Stimulated activated CD4-positive, alpha-beta T cell treated with anti-CD3 and anti-CD28 coated beads, Interleukin-15, amount 100 ng/mL, for 1 hour (primary cell): ENCODE data around the gene EPAS1.

Source experiments
- DNase-seq, 2 donors: peaks; one replicate each; pipeline ENCODE4 v3.0.0-alpha.2; 2020; ENCODE audit warnings: low read depth in 1 of 2, low spot score in 1 of 2

Gene EPAS1

GRCh38 chr2:46404181-46404759 is 107.1 kb downstream of the EPAS1 start:
- DNase-seq = no peak

GRCh38 chr2:46407852-46408455 is 110.7 kb downstream of the EPAS1 start:
- DNase-seq = no peak

DNA sequence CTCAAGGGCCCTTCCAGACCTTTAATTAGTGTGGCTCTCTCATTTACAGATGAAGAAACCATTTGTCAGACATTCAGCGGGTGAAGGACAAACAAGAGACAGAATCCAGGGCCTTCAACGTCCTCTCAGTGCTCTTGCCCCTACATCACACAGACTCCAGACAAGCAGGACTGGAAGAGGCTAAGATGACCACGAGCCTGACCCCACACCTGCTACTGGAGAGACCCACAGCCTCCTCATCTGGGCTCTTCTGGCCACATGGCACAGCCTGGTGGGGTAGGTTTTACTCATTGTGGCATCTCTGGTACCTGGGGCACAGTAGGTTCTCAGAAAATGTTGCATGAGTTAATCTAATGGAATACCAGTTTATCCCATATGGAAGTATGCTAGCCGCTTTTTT is 112.5 kb downstream of the EPAS1 start:
- DNase-seq = no peak

GRCh38 chr2:46410273-46411244 is 113.4 kb downstream of the EPAS1 start:
- no peak for DNase-seq

DNA sequence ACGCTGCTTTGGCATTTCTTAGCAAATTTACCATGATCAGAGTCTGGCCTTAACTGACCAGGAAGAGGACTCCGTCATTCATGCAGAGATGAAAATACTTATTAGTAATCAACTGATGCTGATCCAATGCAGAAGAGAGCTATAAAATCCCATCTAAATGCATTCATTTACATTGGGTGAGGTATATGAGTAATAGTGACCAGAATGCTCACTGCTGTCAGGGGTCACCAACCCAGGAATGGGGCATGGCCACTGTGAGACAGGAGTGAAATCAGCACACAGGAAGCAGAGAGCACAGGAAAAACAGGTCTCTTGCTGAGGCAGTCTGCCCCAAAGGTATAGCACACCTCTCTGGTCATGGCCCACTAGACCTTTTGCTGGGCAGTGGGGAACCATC is 114.0 kb downstream of the EPAS1 start:
- DNase-seq = no peak

GRCh38 chr2:46411985-46412384 is 114.8 kb downstream of the EPAS1 start:
- DNase-seq = no peak

DNA sequence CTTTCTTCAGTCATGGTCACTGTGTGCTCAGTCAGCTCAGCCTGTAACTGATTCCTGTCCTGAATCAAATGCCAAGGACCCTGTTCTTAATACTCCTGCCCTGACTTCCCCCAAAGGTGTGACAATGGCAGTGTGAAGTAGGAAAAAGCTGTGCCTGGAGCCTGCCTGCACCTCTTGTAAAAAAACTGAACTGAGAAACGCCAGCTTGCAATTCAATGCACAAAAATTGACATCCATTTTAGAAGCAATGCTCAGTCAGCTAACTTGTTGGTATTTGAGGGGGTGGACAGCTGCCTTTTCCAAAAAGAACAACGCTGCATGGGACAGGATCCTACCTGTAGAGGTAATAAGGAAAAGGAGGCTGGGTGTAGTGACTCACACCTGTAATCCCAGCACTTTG is 115.9 kb downstream of the EPAS1 start:
- DNase-seq = no peak

DNA sequence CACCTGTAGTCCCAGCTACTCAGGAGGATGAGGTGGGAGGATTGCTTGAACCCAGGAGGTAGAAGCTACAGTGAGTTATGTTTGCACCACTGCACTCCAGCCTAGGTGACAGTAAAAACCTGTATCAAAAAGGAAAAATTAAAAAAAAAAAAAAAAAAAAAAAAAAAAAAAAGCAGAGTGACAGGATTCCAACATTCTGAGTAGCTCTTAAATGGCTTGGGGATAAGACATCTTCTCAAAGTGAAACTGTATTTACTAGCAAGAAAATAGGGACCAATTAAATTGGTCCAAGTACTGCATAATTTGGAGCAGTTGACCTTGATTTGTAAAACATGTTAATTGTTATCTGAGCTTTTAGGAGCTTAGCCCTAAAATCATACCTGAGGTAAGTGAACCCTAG is 116.4 kb downstream of the EPAS1 start:
- DNase-seq = no peak

GRCh38 chr2:46414701-46415100 is 117.5 kb downstream of the EPAS1 start:
- no peak for DNase-seq

DNA sequence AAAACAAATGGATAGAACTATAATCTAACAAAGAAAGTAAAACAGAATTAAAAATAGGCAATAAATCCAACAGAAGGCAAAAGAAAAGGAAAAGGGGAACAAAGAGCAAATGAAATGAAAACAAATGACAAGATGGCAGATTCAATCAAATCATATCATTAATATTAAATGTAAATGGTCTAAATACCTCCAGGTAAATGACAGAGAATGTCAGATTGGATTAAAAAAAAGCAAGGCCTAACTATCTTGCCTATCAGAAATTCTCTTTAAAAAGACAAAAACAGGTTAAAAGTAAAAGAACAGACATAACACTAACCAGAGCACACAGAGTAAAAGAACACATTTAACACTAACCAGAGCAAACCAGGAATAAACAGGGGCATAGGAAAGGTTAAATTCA is 119.1 kb downstream of the EPAS1 start:
- no peak for DNase-seq

DNA sequence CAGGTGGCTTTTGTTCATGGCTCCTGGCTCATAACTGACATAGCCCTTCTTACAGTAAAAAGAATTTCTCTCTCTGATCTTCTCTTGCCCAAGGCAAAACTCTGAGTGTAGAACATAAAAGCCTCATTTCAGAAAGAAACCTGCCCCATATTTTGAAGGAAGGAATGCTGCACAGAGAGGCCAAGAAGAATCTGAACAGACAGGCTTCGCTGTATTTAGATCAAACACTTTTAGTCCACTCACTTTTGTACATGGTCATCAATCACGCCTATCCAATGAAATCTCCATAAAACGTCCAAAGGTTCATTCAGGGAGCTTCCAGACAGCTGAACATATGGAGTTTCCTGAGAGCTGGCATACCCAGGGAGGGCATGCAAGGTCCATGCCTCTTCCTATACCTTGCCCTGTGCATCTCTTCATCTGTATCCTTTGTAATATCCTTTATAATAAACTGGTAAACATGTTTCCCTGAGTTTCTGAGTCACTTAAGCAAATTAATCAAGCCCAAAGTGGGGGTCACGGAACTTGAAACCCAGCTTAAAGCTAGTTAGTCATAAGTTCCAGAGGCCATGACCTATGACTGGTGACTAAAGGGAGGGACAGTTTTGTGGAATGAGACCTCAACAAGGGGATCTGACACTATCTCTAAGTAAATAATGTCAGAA is 119.7 kb downstream of the EPAS1 start:
- no peak for DNase-seq

GRCh38 chr2:46420945-46421344 is 123.7 kb downstream of the EPAS1 start:
- DNase-seq = no peak

DNA sequence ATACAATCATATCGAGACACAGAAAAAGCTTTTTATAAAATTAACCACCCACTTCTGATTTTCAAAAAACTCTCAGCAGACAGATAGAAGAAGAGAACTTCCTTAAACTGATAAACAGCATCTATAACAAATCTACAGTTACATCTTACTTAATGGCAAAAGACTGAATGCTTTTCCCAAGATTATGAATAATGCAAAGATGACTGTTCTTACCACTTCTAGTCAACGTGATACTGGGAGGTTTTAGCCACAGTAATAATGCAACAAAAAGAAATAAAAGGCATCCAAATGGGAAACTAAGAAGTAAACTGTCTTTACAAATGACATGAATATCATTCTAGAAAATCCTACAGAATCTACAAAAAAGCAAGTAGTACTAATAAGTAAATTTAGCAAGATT is 124.2 kb downstream of the EPAS1 start:
- no peak for DNase-seq

- no peak for DNase-seq
Measured at GRCh38 chr2:46422717-46423394, 125.6 kb downstream of the EPAS1 start.

DNA sequence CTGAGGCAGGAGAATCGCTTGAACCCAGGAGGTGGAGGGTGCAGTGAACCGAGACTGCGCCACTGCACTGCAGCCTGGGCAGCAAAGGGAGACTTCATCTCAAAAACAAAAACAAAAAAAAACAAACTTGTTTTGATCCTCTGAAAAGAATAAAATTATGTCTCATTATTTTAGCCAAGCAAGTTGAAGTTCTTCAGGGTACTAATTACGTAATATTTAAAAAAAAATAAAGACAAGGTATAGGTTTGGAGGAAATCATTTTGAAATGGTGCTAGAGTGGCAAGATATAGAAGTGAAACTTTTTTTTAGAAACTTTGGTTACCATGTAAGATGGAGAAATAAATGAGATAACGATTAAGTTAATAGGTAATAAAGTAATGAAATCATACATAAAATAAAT is 127.7 kb downstream of the EPAS1 start:
- DNase-seq = no peak

DNA sequence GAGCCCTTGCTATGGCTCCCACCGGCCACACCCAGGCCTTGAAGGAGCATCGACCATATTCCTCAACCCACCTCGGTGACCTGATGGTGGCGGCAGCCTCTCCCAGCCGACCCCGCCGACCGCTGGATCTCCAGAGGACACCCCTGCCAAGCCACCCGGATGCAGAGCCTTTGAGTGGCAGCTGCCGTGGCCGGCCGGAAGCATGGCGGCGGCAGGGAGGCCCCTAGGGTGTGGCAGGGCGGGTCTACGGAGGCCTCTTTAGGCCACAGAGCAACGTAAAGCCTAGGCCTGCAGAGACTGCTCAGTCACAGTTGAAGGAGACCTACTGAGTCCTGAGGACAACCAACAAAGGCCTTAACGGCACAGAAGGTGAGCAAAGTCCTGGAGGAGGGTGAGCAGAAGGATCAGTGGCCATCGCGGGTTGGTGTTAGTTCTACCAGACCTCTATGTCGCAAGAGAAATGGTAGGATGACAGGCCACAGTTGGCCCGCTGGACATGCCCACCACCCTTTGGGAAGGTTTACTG is 131.8 kb downstream of the EPAS1 start:
- DNase-seq = no peak

DNA sequence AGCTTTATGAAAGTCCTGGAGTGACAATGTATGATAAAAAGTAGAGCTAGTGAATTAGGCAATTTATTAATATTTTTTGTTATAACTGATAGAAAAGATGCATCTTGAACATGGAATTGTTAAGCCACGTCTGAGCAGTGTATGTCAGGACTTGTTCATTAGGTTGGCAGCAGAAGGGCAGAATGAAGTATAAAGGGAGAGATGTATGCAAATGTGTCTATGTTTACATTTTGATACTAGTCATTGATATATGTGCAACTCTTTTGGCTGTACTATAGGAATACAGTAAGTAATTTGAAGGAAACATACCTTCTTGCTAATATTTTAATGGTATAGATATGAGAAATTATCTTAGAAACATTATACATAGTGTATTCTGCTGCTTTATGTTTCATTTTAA is 133.2 kb downstream of the EPAS1 start:
- no peak for DNase-seq

GRCh38 chr2:46430992-46431391 is 133.8 kb downstream of the EPAS1 start:
- no peak for DNase-seq

GRCh38 chr2:46431481-46432235 is 134.5 kb downstream of the EPAS1 start:
- DNase-seq = no peak

GRCh38 chr2:46434851-46435273 is 137.7 kb downstream of the EPAS1 start:
- no peak for DNase-seq
